GM12892 (cell line): Measurements from ENCODE around the gene PPM1E.

Source experiments
- POLR2A ChIP-seq: IDR thresholded peaks from 2 replicates; pipeline ENCODE4 v1.6.1; 2011; ENCODE audit warnings: low read depth, low read length, control low read depth
- POLR2AphosphoS5 ChIP-seq: IDR thresholded peaks from 2 replicates; pipeline ENCODE4 v1.6.1; 2011; ENCODE audit warnings: low read depth, low read length, control low read depth
- TAF1 ChIP-seq: IDR thresholded peaks from 2 replicates; pipeline ENCODE4 v1.6.1; 2011; ENCODE audit warnings: low read depth, mild to moderate bottlenecking, control low read depth, low read length, borderline replicate concordance

DNA sequence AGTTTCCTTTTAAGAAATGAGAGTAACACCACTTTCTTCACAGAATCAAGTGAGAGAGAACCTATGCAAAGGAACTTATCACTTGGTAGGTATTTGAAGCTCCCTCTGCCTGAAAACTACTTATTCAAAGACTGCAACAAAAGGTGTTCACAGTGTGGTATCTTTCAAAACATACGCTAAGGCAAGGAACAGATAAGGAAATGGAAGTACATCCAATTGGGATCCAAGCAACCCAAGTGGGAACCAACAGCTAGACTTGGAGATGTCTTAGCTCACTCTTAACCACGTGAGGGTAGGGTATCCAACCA is 431 bp upstream of the PPM1E start:
- TF ChIP-seq POLR2AphosphoS5, result no peak
- TF ChIP-seq POLR2A, result no peak
- no peak for TF ChIP-seq TAF1
